HG03342 (cell line): ENCODE measurements around the gene SLC45A3.

Source experiments
- ATAC-seq: cut with Tn5 transposase; IDR thresholded peaks from one replicate; pipeline ENCODE4 v1.9.1; 2021; ENCODE audit warnings: mild to moderate bottlenecking, moderate library complexity; ENCODE audit not compliant: unreplicated experiment

SLC45A3 gene

DNA sequence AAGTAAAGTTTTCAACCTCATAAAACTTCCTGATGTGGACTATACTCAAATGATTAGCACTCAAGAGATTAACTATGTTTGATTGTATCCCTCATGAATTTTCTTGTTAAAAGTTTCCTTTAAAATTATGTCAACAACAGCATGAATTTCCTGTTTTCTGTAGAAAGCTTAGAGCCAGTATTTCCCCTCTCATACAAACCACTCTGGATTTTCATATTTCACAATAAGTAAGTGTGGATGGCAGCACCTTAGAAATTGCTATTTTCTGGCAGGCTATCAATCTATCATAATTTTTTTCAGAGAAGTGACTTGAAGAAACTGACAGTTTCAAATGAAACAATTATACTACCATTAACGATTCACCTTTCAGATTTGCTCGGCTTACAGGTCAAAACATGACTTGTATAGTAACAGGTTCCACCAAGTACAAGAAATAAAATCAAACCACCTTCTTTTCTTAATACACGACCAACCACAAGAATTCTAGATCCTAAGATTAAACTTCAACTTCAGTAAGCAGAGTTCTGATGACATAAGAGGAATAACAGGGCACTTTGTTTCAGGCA is 69.3 kb downstream of the SLC45A3 start:
- ATAC-seq, result no peak

DNA sequence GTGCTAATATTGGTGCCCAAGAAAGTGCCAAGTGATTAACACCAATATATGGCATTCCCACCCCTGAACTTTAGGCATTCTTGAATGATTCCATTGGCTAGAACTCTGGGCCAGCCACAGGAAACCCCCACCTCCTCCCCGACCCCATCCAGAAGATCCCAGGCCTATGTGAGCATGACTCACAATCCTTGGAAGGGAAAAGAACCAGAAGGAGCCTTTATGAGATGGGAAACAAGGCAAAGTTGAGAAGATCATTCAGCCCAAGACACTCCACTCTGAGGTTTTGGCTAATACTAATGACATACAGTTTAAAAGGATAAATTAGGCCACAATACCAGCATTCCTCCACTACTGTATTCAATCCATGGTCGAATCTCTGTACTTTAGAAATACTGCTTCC is 70.3 kb downstream of the SLC45A3 start:
- no peak for ATAC-seq
